SIG-M5 (cell line): ENCODE data around the gene ZMPSTE24.
A peak's percentile ranks its signal among the peaks of the same experiment; 100 is the strongest.

Experiments used
- DNase-seq: peaks from one replicate; lab custom pipeline; 2025; lab: John Stamatoyannopoulos, UW

Gene ZMPSTE24

GRCh38 chr1:40305451-40305850 is 47.4 kb downstream of the ZMPSTE24 start:
- no peak for DNase-seq

- no peak for DNase-seq
These were observed 47.8 kb downstream of the ZMPSTE24 start for GRCh38 chr1:40305871-40306270.

- DNase-seq: no peak
These were observed 48.3 kb downstream of the ZMPSTE24 start for GRCh38 chr1:40306296-40306695.

- DNase-seq: no peak
These were observed 49.1 kb downstream of the ZMPSTE24 start for GRCh38 chr1:40307186-40307585.

- DNase-seq: no peak
These were observed 50.1 kb downstream of the ZMPSTE24 start for GRCh38 chr1:40308036-40308727.

- no peak for DNase-seq
These were observed 51.5 kb downstream of the ZMPSTE24 start for GRCh38 chr1:40309374-40310128.

GRCh38 chr1:40310129-40310461 is 52.1 kb downstream of the ZMPSTE24 start:
- DNase-seq: no peak

GRCh38 chr1:40310983-40311642 is 53.1 kb downstream of the ZMPSTE24 start:
- no peak for DNase-seq

GRCh38 chr1:40311692-40312091 is 53.7 kb downstream of the ZMPSTE24 start:
- DNase-seq: no peak

GRCh38 chr1:40312238-40313205 is 54.5 kb downstream of the ZMPSTE24 start:
- DNase-seq: no peak

- DNase-seq: no peak
These were observed 55.4 kb downstream of the ZMPSTE24 start for GRCh38 chr1:40313329-40313957.

- no peak for DNase-seq
These were observed 56.1 kb downstream of the ZMPSTE24 start for GRCh38 chr1:40313958-40314720.

GRCh38 chr1:40314721-40315238 is 56.7 kb downstream of the ZMPSTE24 start:
- no peak for DNase-seq

- peak; percentile 18 for DNase-seq
These were observed 57.3 kb downstream of the ZMPSTE24 start for GRCh38 chr1:40315239-40315794.

GRCh38 chr1:40315795-40316594 is 58.0 kb downstream of the ZMPSTE24 start:
- DNase-seq: no peak

- no peak for DNase-seq
These were observed 58.8 kb downstream of the ZMPSTE24 start, which contains the start of gene COL9A2 for GRCh38 chr1:40316595-40317393. COL9A2 (minus strand) TSS chr1:40317286; CDS start chr1:40317197, 89 bp downstream.

GRCh38 chr1:40317394-40318074 is 59.5 kb downstream of the ZMPSTE24 start:
- no peak for DNase-seq

- DNase-seq: no peak
These were observed 60.4 kb downstream of the ZMPSTE24 start for GRCh38 chr1:40318476-40318875.
